D721Med (cell line): Measurements from ENCODE around the gene ELP2.

Experiments
- DNase-seq: peaks from one replicate; pipeline ENCODE4 v3.0.0; 2011; ENCODE audit warnings: low spot score; ENCODE audit not compliant: insufficient read length
- FAIRE-seq: peaks from 2 replicates; lab custom pipeline; 2011; peaks lifted over from hg19 to GRCh38; lab: Jason Lieb, UNC
- TF ChIP-seq, protein P1 (sequence below): IDR thresholded peaks from 2 replicates; pipeline ENCODE4 v1.5.1; 2012; ENCODE audit warnings: mild to moderate bottlenecking, control low read depth; ENCODE audit not compliant: insufficient read depth; ENCODE audit errors: missing control alignments

ELP2 gene

DNA sequence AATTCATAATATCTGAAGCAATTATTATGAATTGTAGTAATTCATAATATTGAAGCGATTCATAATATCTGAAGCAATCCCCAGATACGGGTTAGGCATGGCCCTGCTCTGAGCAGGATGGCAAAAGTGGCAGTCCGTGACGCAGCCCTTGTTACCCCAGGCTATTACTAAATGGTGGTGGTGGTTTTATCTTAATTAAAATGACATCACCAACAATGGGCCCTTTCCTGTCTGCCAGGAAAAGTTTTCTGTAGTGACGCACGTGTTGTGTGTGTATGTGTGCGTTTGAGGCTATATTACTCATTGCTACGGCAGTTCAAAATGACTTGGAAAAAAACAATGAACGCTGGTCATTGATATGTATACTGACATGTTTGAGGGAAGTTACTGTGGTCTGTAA lies 47.0 kb downstream of the ELP2 start:
- FAIRE-seq = no peak
- no peak for DNase-seq
- TF ChIP-seq, protein P1, sequence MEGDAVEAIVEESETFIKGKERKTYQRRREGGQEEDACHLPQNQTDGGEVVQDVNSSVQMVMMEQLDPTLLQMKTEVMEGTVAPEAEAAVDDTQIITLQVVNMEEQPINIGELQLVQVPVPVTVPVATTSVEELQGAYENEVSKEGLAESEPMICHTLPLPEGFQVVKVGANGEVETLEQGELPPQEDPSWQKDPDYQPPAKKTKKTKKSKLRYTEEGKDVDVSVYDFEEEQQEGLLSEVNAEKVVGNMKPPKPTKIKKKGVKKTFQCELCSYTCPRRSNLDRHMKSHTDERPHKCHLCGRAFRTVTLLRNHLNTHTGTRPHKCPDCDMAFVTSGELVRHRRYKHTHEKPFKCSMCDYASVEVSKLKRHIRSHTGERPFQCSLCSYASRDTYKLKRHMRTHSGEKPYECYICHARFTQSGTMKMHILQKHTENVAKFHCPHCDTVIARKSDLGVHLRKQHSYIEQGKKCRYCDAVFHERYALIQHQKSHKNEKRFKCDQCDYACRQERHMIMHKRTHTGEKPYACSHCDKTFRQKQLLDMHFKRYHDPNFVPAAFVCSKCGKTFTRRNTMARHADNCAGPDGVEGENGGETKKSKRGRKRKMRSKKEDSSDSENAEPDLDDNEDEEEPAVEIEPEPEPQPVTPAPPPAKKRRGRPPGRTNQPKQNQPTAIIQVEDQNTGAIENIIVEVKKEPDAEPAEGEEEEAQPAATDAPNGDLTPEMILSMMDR = no peak

- no peak for DNase-seq
- FAIRE-seq = no peak
- TF ChIP-seq, protein P1 = no peak
Measured at GRCh38 chr18:36177913-36178312, 48.2 kb downstream of the ELP2 start.

GRCh38 chr18:36179562-36180355 lies 50.1 kb downstream of the ELP2 start:
- DNase-seq (no peak), FAIRE-seq (no peak)
- TF ChIP-seq, protein P1 = no peak

DNA sequence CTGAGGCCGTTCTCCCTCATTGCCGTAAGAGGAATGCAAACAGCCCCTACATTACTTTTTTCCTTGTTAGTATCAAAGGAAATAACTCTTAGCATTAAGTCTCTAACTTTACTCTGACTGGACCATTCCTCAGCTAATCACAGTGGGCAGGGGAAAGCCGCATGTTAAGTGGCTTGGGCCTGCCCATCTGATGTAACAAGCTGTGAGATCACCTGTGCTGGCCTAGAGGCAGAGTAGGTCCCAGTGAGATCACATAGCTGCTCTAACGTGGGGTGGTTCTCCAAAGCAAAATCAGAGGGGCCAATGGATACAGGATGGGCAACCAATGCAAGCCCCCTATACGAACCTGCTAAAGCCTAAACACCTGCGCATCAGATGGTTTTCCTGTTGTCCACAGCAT lies 51.7 kb downstream of the ELP2 start:
- FAIRE-seq = no peak
- no peak for DNase-seq
- TF ChIP-seq, protein P1 = no peak

DNA sequence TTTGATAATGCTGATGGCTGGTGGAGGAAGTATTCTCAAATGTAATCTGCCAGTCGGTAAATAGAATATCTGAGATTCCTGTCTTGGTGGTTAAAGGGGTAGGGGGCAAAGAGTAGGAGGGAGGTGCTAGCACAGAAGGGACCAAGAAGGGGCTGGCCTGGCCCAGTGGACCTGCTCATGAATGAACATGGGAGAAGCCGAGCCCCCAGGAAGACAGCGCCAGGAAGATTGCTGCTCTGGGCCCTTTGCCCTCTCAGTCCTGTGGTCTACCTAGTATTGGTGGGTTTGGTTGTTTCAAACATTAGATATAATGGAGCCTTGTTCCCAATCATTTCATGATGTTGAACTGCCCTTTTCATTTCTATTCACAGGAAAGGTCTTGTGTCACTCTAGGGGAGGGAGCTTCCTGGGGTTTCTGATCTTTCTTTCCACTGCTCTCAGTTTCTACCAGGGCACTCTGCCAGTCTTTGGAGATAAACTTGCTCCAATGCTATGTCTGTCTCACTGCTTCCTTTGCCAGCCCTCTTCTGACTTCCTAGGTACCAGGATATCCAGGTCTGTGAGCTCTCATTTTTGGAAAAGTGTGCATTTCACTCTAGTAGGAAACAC lies 52.3 kb downstream of the ELP2 start:
- TF ChIP-seq, protein P1 = no peak

DNA sequence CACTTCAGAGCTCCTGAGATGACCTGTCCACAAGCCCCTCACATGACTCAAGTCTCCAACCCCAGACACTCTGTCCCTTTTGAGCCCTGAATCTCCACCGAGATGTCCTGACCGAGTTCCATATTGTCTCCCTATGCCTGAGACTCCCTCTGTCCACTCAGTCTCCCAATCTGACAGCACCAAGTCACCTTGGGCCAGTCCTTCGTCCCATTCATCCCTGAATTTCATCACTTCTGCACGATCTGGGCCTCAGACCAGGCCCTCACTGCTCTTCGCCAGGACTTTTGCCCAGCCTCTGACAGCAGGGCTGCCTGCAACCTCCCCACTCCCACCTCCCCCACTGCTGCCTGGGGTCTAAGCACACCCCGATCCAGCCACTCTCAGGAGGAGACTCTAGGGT lies 53.3 kb downstream of the ELP2 start:
- FAIRE-seq = no peak
- DNase-seq = no peak
- TF ChIP-seq, protein P1 = no peak

More for the DNA sequence above, 52.3 kb downstream of the ELP2 start:
- FAIRE-seq (no peak), DNase-seq (no peak)

DNA sequence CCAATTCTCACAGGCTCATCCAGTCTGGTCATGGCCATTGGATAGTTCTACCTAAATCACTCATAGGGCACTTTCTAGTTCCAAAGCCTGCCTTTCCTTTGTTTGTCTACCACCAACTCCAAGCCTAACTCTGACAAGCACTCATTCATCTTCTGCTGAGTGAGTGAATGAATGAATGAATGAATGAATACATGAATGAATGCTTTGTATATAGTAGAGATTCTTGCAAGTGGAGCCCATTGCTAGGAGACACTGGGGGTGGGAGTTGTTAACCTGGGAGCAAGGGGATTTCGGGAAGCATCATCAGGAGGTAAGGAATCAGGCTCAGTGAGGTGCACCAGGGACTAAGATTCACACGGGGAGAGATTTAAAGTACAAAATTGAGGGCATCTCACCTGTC lies 54.3 kb downstream of the ELP2 start:
- FAIRE-seq (no peak), DNase-seq (no peak)
- TF ChIP-seq, protein P1 = no peak
